DOHH2 (cell line): Measurements from ENCODE around the gene MGAT4C.

Experiments
- H3F3A ChIP-seq: fragments of 200-600 bp; sonication (generic), shearing (Covaris generic); 2 replicates; pipeline ENCODE4 v1.6.0; 2016; ENCODE audit warnings: antibody characterized with exemption, mild to moderate bottlenecking; ENCODE audit not compliant: control insufficient read depth, insufficient read depth
- H3K27ac ChIP-seq: fragments of 200-600 bp; sonication (generic); 2 replicates; pipeline ENCODE4 v1.5.1; 2014; ENCODE audit warnings: low read depth, mild to moderate bottlenecking, low read length, moderate library complexity
- H3K27me3 ChIP-seq: fragments of 200-600 bp; sonication (generic); 2 replicates; pipeline ENCODE4 v1.6.1; 2014; ENCODE audit warnings: mild to moderate bottlenecking, low read length, mixed read lengths; ENCODE audit not compliant: control insufficient read depth
- H3K36me3 ChIP-seq: fragments of 200-600 bp; sonication (generic); 2 replicates; pipeline ENCODE4 v1.6.1; 2014; ENCODE audit warnings: mild to moderate bottlenecking, low read length, moderate library complexity, mixed read lengths; ENCODE audit not compliant: control insufficient read depth
- H3K4me1 ChIP-seq: fragments of 200-600 bp; sonication (generic); 2 replicates; pipeline ENCODE4 v1.6.1; 2014; ENCODE audit warnings: mild to moderate bottlenecking, low read length, mixed read lengths; ENCODE audit not compliant: control insufficient read depth
- H3K4me2 ChIP-seq: fragments of 200-600 bp; sonication (generic); 2 replicates; pipeline ENCODE4 v1.6.0; 2014; ENCODE audit warnings: mild to moderate bottlenecking, low read length, moderate library complexity
- H3K4me3 ChIP-seq: fragments of 200-600 bp; sonication (generic); 2 replicates; pipeline ENCODE4 v1.5.1; 2014; ENCODE audit warnings: mild to moderate bottlenecking, low read length, mixed read lengths
- H3K79me2 ChIP-seq: fragments of 200-600 bp; sonication (generic); 2 replicates; pipeline ENCODE4 v1.6.1; 2014; ENCODE audit warnings: mild to moderate bottlenecking, low read length, mixed read lengths; ENCODE audit not compliant: control insufficient read depth
- H3K9me2 ChIP-seq: fragments of 200-600 bp; sonication (generic); replicated peaks from 2 replicates; pipeline ENCODE4 v1.6.1; 2014; ENCODE audit warnings: mild to moderate bottlenecking, low read length, mixed read lengths; ENCODE audit not compliant: control insufficient read depth
- H3K9me3 ChIP-seq: fragments of 200-600 bp; sonication (generic); 2 replicates; pipeline ENCODE4 v1.6.1; 2014; ENCODE audit warnings: antibody characterized with exemption, low read length, mixed read lengths; ENCODE audit not compliant: control insufficient read depth, insufficient read depth
- H4K20me1 ChIP-seq: fragments of 200-600 bp; sonication (generic); 2 replicates; pipeline ENCODE4 v1.6.0; 2014; ENCODE audit warnings: low read depth, mild to moderate bottlenecking, antibody characterized with exemption, low read length, moderate library complexity; ENCODE audit not compliant: control insufficient read depth, insufficient read depth
- CTCF ChIP-seq: fragments of 200-600 bp; sonication (generic); IDR thresholded peaks from one replicate; pipeline ENCODE4 v1.5.1; 2014; ENCODE audit warnings: antibody characterized with exemption, mild to moderate bottlenecking, low read depth, low read length; ENCODE audit not compliant: poor library complexity, severe bottlenecking
- EZH2phosphoT487 ChIP-seq: fragments of 200-600 bp; sonication (generic); IDR thresholded peaks from 2 replicates; pipeline ENCODE4 v1.6.1; 2017; ENCODE audit warnings: borderline replicate concordance, mild to moderate bottlenecking, antibody characterized with exemption, low read length, moderate library complexity, mixed read lengths

MGAT4C gene

GRCh38 chr12:86170051-86170450, 86.1 kb downstream of the MGAT4C start:
- Histone ChIP-seq H3K9me3 (no peaks in the 10 kb centered on the region), H3F3A (no peaks in the 10 kb centered on the region), H3K4me2 (no peak overlapping the region), H3K4me3 (no peak overlapping the region), H3K79me2 (no peaks in the 10 kb centered on the region), H3K27me3 (no peaks in the 10 kb centered on the region), H3K27ac (no peak overlapping the region), H3K36me3 (no peaks in the 10 kb centered on the region), H3K9me2 (no peaks in the 10 kb centered on the region), H3K4me1 (no peaks in the 10 kb centered on the region), H4K20me1 (no peaks in the 10 kb centered on the region)
- TF ChIP-seq EZH2phosphoT487: no peak
- TF ChIP-seq CTCF: no peak

- no peaks in the 10 kb centered on the region for H3K4me1 ChIP-seq
- no peak overlapping the region for H3K27ac ChIP-seq
- H3K9me3 ChIP-seq: no peaks in the 10 kb centered on the region
- H3F3A ChIP-seq: no peaks in the 10 kb centered on the region
- H3K79me2 ChIP-seq: no peaks in the 10 kb centered on the region
- H3K9me2 ChIP-seq: no peaks in the 10 kb centered on the region
- H3K27me3 ChIP-seq: no peaks in the 10 kb centered on the region
- H3K4me2 ChIP-seq: no peak overlapping the region
- no peaks in the 10 kb centered on the region for H4K20me1 ChIP-seq
- no peak overlapping the region for H3K4me3 ChIP-seq
- H3K36me3 ChIP-seq: no peaks in the 10 kb centered on the region
- no peak for TF ChIP-seq EZH2phosphoT487
- TF ChIP-seq CTCF: no peak
Measured at GRCh38 chr12:86158956-86159355, 97.2 kb downstream of the MGAT4C start.

GRCh38 chr12:86154620-86155019, 101.6 kb downstream of the MGAT4C start:
- no peak for TF ChIP-seq EZH2phosphoT487
- TF ChIP-seq CTCF: no peak
- H3K4me2 ChIP-seq: no peak overlapping the region
- H3K36me3 ChIP-seq: no peaks in the 10 kb centered on the region
- no peaks in the 10 kb centered on the region for H3F3A ChIP-seq
- H3K9me3 ChIP-seq: no peaks in the 10 kb centered on the region
- H3K27ac ChIP-seq: no peak overlapping the region
- H4K20me1 ChIP-seq: no peaks in the 10 kb centered on the region
- H3K4me1 ChIP-seq: no peaks in the 10 kb centered on the region
- no peaks in the 10 kb centered on the region for H3K79me2 ChIP-seq
- no peaks in the 10 kb centered on the region for H3K9me2 ChIP-seq
- H3K4me3 ChIP-seq: no peak overlapping the region
- no peaks in the 10 kb centered on the region for H3K27me3 ChIP-seq

GRCh38 chr12:86148612-86149011, 107.6 kb downstream of the MGAT4C start:
- H3K4me2 ChIP-seq: no peak overlapping the region
- TF ChIP-seq EZH2phosphoT487: no peak
- TF ChIP-seq CTCF: no peak

More at GRCh38 chr12:86148612-86149011, 107.6 kb downstream of the MGAT4C start:
- no peaks in the 10 kb centered on the region for H3F3A ChIP-seq
- H3K27me3 ChIP-seq: no peaks in the 10 kb centered on the region
- no peaks in the 10 kb centered on the region for H3K36me3 ChIP-seq
- H3K9me3 ChIP-seq: no peaks in the 10 kb centered on the region
- no peaks in the 10 kb centered on the region for H4K20me1 ChIP-seq
- H3K4me3 ChIP-seq: no peak overlapping the region
- H3K27ac ChIP-seq: no peak overlapping the region
- H3K79me2 ChIP-seq: no peaks in the 10 kb centered on the region
- H3K4me1 ChIP-seq: no peaks in the 10 kb centered on the region
- no peaks in the 10 kb centered on the region for H3K9me2 ChIP-seq
